Bronchial epithelial cell (primary cell): ENCODE measurements around the gene GPR84. TPM values are rescaled to one million over a fixed set of nuclear protein-coding genes. Genes with fewer than 3 reads are reported as not detected.

Experiments used
- DNase-seq: peaks from one replicate; pipeline ENCODE4 v3.0.0-alpha.2; 2010; ENCODE audit warnings: low read depth
- FAIRE-seq: peaks from 2 replicates; lab custom pipeline; 2011; peaks lifted over from hg19 to GRCh38; lab: Jason Lieb, UNC
- H3K27me3 ChIP-seq: 2 replicates; pipeline ENCODE4 v1.5.1; 2011; ENCODE audit warnings: low read length; ENCODE audit not compliant: control insufficient read depth, insufficient read depth
- H3K36me3 ChIP-seq: 2 replicates; pipeline ENCODE4 v1.5.1; 2011; ENCODE audit warnings: low read length; ENCODE audit not compliant: control insufficient read depth, insufficient read depth
- H3K4me3 ChIP-seq: 2 replicates; pipeline ENCODE4 v1.5.1; 2011; ENCODE audit warnings: mild to moderate bottlenecking, low read depth, low read length, control low read depth
- total RNA-seq: library from RNA; depleted of rRNA; stranded (reverse); fragments of >200 nt; gene quantifications from 2 replicates; pipeline ENCODE4 v1.2.1, GENCODE V29; 2014
- TF ChIP-seq, protein P1 (sequence below): IDR thresholded peaks from 2 replicates; pipeline ENCODE4 v1.5.1; 2011; ENCODE audit warnings: mild to moderate bottlenecking, moderate library complexity, low read length, control low read depth, inconsistent platforms; ENCODE audit not compliant: insufficient read depth, severe bottlenecking

The GPR84 gene
- total RNA-seq, 1 donor from 2014 or later = not detected

DNA sequence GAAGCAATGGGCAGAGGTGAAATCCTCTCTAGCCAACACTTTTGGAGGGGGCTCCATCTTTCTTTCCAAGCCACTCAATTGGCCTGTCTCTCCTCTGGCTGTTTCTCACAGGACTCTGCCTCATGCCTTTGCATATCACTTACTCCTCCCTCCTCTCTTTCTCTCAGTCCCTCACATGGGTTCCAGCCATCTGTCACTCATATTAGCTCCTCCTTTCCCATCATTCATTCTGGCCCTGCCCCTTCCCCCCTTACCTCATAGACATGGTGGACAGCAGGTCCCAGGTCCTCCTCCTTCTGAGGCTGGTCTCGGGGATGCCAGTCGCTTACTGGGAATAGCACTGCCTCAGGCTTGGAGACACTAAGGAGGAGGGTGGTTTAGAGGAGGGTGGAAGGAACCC is 36.8 kb upstream of the GPR84 start:
- Histone ChIP-seq H3K4me3 (no peak overlapping the region), H3K36me3 (peaks cover 65% of the 10 kb centered on the region)

DNA sequence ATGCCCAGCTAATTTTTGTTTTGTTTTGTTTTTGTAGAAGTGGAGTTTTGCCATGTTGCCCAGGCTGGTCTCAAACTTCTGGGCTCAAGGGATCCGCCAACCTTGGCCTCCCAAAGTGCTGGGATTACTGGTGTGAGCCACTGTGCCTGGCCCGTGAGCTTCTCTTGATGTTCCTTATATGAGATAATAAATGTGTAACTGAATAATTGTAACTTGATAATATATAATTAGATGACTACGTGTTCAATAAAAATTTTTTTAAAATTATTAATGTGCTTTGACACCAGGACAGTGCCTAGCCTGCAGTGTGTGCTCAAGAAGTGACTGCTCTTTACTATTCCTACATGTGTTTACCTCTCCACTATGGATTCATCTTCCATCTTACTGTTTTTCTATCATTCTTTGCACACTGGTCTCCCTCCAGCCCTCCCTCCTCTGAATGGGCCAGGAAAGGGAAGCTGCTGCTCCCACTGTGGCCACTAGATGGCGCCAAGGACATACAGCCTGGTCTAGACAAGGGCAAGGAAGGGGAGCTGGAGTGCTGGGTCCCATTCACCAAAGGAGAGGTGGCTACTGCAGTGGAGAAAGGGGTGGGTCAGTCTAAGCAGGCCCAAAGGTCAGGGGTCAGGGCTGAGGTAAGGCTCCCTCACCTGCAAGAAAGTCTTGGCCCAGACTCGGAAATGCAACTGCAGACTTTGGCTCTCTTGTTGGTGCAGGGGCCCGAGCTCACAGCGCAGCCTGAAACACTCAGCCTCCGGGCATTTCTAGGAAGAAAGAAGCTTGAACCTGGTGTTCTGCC is 34.9 kb upstream of the GPR84 start:
- DNase-seq = peak; percentile 64
- no peak overlapping the region for H3K4me3 ChIP-seq
- FAIRE-seq = no peak
- TF ChIP-seq, protein P1, sequence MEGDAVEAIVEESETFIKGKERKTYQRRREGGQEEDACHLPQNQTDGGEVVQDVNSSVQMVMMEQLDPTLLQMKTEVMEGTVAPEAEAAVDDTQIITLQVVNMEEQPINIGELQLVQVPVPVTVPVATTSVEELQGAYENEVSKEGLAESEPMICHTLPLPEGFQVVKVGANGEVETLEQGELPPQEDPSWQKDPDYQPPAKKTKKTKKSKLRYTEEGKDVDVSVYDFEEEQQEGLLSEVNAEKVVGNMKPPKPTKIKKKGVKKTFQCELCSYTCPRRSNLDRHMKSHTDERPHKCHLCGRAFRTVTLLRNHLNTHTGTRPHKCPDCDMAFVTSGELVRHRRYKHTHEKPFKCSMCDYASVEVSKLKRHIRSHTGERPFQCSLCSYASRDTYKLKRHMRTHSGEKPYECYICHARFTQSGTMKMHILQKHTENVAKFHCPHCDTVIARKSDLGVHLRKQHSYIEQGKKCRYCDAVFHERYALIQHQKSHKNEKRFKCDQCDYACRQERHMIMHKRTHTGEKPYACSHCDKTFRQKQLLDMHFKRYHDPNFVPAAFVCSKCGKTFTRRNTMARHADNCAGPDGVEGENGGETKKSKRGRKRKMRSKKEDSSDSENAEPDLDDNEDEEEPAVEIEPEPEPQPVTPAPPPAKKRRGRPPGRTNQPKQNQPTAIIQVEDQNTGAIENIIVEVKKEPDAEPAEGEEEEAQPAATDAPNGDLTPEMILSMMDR = peak; percentile 96
- no peaks in the 10 kb centered on the region for H3K27me3 ChIP-seq
- H3K36me3 ChIP-seq = peaks cover 59% of the 10 kb centered on the region

More for the DNA sequence above, 36.8 kb upstream of the GPR84 start:
- TF ChIP-seq, protein P1 = no peak
- H3K27me3 ChIP-seq = no peaks in the 10 kb centered on the region
- DNase-seq = no peak
- no peak for FAIRE-seq

DNA sequence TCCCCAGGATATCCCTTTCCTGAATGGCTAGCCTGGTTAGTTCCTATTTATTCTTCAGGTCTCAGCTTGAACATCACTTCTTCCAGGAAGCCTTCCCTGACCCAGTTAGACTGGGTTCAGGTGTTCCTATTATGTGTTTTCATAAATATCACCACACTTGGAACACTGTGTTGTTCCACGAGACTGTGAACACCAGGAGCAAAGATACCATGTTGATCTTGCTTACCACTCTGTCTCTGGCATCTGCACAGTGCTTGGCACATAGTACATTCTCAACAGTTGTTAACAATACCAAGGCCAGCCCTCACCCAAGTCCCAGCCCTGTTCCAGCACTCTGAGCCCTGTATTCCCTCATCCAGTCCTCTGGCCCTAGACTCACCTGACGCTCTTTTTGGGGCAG is 33.9 kb upstream of the GPR84 start:
- no peak for FAIRE-seq
- peaks cover 49% of the 10 kb centered on the region for H3K36me3 ChIP-seq
- TF ChIP-seq, protein P1 = no peak
- H3K4me3 ChIP-seq = no peak overlapping the region
- no peak for DNase-seq
- H3K27me3 ChIP-seq = no peaks in the 10 kb centered on the region

DNA sequence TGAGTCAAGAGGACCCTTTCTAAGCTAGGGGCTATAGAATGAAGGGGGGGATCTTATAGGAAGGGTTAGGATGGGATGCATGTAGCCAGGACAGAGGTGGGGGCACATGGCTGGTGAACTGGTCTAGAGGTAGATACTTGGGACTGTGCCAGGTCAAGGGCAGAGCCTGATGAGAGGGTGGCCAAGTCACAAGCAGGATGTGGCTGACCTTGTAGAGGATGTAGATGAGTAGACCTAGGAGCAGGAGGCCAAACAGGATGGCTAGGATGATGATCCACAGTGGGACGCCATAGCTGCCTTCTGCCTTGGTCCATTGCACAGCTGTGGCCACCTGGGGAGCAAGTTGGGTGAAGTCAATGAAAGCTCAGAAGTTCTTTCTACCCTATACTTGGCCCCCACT is 32.9 kb upstream of the GPR84 start:
- no peak overlapping the region for H3K4me3 ChIP-seq
- peaks cover 44% of the 10 kb centered on the region for H3K36me3 ChIP-seq
- H3K27me3 ChIP-seq = no peaks in the 10 kb centered on the region
- FAIRE-seq (no peak), DNase-seq (no peak)
- TF ChIP-seq, protein P1 = no peak

DNA sequence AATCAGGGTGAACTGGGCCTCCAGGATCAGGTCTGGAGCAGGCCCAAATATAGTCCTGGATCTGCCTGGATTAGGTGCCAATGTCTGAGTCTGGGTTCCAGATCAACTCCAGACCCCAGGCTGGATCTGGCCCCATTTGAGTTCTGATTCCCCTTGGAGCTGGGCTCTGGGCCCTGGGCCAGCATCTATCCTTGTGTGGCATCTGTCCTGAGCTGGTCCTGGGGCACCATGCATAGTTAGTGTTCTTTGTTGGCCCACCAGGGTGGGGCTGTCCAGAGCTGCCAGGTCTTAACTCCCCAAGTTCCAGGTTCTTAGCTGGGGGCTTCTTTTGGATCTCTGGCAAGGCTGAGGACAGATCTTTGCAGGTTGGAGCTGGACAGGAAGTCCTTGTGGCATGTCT is 31.3 kb upstream of the GPR84 start:
- Histone ChIP-seq H3K27me3 (no peaks in the 10 kb centered on the region), H3K36me3 (peaks cover 29% of the 10 kb centered on the region), H3K4me3 (no peak overlapping the region)
- FAIRE-seq (no peak), DNase-seq (no peak)
- TF ChIP-seq, protein P1 = no peak
